Measurements from ENCODE around the gene TMPRSS3. TPM values are rescaled to one million over a fixed set of nuclear protein-coding genes. Genes with fewer than 3 reads are reported as not detected.
A peak's percentile ranks its signal among the peaks of the same experiment; 100 is the strongest.

The TMPRSS3 gene
- total RNA-seq, 6 experiments from 2014 or later = 0.22 to 0.97 (median 0.71) TPM

DNA sequence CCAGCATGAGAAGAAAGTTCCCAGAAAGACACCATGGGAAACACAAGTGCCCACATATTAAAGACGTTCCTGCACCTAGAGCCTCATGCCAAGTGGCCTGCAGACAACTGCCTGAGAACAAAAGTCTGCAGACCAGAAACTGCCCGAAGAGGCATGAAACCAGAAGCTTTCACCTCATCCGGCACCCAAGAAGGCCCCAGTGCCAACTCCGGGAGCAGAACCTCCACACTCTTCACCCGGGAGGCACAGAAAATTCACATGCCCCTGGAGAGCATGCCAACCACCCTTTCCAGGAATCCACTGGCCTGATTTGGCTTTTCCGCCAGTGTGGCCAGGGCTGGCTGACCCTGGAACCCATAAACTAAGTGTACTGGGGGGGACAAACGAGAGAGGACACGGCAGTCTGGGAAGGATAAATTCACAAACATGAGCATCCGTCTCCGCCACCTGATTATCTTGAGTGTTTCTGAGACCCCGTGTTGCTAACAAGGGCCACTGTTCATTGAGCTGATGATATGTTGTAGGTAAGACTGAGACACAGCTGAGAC is 51.8 kb downstream of the TMPRSS3 start:
- Histone ChIP-seq H3K9me3 (no peaks in the 10 kb centered on the region), H3K4me1 (no peaks in the 10 kb centered on the region), H3K4me3 (no peak overlapping the region), H3K27me3 (no peaks in the 10 kb centered on the region), H3K27ac (no peak overlapping the region), H3K36me3 (no peaks in the 10 kb centered on the region)
- TF ChIP-seq, protein P1, sequence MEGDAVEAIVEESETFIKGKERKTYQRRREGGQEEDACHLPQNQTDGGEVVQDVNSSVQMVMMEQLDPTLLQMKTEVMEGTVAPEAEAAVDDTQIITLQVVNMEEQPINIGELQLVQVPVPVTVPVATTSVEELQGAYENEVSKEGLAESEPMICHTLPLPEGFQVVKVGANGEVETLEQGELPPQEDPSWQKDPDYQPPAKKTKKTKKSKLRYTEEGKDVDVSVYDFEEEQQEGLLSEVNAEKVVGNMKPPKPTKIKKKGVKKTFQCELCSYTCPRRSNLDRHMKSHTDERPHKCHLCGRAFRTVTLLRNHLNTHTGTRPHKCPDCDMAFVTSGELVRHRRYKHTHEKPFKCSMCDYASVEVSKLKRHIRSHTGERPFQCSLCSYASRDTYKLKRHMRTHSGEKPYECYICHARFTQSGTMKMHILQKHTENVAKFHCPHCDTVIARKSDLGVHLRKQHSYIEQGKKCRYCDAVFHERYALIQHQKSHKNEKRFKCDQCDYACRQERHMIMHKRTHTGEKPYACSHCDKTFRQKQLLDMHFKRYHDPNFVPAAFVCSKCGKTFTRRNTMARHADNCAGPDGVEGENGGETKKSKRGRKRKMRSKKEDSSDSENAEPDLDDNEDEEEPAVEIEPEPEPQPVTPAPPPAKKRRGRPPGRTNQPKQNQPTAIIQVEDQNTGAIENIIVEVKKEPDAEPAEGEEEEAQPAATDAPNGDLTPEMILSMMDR (IDR thresholded peaks at IDR 0.05) = no peak
- TF ChIP-seq POLR2A (IDR thresholded peaks at IDR 0.05) = no peak
- intact Hi-C loops (cut with DNase I) = no loop called here
- peak in 1 of 3 donors; percentile 14 for DNase-seq
- no peak for ATAC-seq
- WGBS (ENCODE audit: insufficient coverage, low coverage, low lambda C conversion rate, missing lambda C conversion rate) = 54% methylated on average over 6 of the region's 11 CpGs

DNA sequence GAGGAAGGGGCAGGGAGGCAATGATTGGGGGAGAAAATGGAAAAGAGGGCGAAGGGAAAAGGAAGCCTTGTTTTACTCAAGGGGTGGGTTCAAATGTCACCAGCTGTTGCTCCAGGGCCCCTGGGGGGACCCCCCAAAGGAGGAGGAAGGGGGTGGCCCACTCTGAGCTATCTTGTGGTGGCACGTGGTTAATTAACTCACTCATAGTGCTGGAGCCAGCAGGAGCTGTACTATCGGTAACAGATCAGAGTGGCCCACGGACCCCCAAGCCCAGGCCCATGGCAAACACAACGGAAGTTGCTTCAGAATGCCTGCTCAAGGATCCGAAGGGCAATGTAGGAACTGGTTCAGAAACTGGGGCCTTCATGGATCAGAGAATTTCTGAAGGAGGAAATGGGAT is 52.3 kb downstream of the TMPRSS3 start:
- H3K4me3 ChIP-seq = no peak overlapping the region
- DNase-seq (peak in 1 of 3 donors; percentile 24), ATAC-seq (no peak)
- WGBS (ENCODE audit: insufficient coverage, low coverage, low lambda C conversion rate, missing lambda C conversion rate) = 85% methylated on average over 3 of the region's 6 CpGs
- intact Hi-C loops (cut with DNase I) = no loop called here
- no peaks in the 10 kb centered on the region for H3K4me1 ChIP-seq
- no peak overlapping the region for H3K27ac ChIP-seq
- no peaks in the 10 kb centered on the region for H3K9me3 ChIP-seq
- no peaks in the 10 kb centered on the region for H3K36me3 ChIP-seq
- TF ChIP-seq, protein P1 (IDR thresholded peaks at IDR 0.05) = no peak
- TF ChIP-seq POLR2A (IDR thresholded peaks at IDR 0.05) = no peak
- H3K27me3 ChIP-seq = no peaks in the 10 kb centered on the region

DNA sequence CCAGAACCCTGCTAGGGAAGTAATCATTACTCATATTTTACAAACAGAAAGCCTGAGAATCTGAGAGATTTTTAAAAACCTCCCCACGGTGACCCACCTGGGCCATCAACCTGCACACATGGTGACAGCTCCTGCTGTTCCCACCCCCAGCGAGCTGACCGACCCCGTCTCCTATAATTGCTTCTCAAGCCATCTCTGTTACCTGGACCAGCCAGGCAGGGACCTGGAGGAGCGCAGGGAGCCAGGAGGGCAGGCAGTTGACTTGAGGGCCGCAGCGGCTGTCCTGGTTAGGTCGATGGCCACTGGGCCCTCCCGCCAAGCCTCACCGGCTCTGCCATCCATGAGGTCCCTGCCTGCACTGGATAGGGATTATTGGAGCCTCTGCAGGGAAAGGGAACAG is 52.8 kb downstream of the TMPRSS3 start:
- Histone ChIP-seq H3K36me3 (no peaks in the 10 kb centered on the region), H3K27me3 (no peaks in the 10 kb centered on the region), H3K4me1 (no peaks in the 10 kb centered on the region), H3K4me3 (no peak overlapping the region), H3K9me3 (no peaks in the 10 kb centered on the region), H3K27ac (no peak overlapping the region)
- WGBS (ENCODE audit: insufficient coverage, low coverage, low lambda C conversion rate, missing lambda C conversion rate) = 63% methylated on average over 9 of the region's 10 CpGs
- ATAC-seq (no peak), DNase-seq (peak in 1 of 3 donors; percentile 13)
- intact Hi-C loops (cut with DNase I) = no loop called here
- TF ChIP-seq, protein P1 (IDR thresholded peaks at IDR 0.05) = no peak
- TF ChIP-seq POLR2A (IDR thresholded peaks at IDR 0.05) = no peak

DNA sequence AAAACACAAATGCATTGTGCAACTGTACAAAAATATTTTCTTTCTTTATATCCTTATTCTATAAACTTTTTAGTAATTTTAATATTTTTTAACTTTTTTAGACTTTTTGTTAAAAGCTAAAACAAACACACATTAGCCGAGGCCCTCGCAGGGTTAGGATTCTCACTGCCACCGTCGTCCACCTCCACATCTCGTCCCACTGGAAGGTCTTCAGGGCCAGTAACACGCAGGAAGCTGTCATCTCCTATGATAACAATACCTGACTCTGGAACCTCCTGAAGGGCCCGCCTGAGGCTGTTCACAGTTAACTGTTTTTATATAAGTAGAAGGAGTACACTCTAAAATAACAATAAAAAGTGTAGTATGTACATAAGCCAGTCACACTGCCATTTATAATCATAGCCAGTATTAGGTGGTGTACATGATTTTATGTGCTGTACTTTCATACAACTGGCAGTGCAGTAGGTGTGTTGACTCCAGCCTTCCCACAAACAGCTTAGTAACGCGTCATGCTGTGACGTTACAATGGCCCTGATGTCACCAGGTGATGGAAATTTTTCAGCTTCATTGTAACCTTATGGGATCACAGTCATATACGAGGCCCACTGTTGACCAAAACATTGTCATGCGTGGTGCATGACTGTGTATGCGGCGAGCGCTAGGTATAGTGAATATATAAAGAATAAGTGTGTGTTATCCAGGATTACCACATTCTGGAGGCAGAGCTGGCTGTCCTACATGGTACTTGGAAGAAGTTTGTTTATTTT is 53.9 kb downstream of the TMPRSS3 start:
- TF ChIP-seq POLR2A (IDR thresholded peaks at IDR 0.05) = no peak
- H3K36me3 ChIP-seq = no peaks in the 10 kb centered on the region
- no peaks in the 10 kb centered on the region for H3K27me3 ChIP-seq
- WGBS (ENCODE audit: insufficient coverage, low coverage, low lambda C conversion rate, missing lambda C conversion rate) = 92% methylated on average over 14 of the region's 15 CpGs
- peak in 1 of 3 donors; percentile 8 for DNase-seq
- intact Hi-C loops (cut with DNase I) = no loop called here
- no peak overlapping the region for H3K27ac ChIP-seq
- no peak for ATAC-seq
- no peak overlapping the region for H3K4me3 ChIP-seq
- no peaks in the 10 kb centered on the region for H3K9me3 ChIP-seq
- H3K4me1 ChIP-seq = no peaks in the 10 kb centered on the region
